PC-9 (cell line): Measurements from ENCODE around the gene SLC47A1. TPM values are rescaled to one million over a fixed set of nuclear protein-coding genes. Genes with fewer than 3 reads are reported as not detected.

Source experiments
- BruUV-seq: library from RNA; stranded (reverse); fragments of 400-500 nt; replicated peaks from 2 replicates; lab custom pipeline; 2021; lab: Mats Ljungman, UMichigan
- CTCF ChIA-PET: fragments of 300-600 bp; sonication (Branson Sonifier 250); formaldehyde crosslinking; loops from one replicate; lab custom pipeline; 2022; ENCODE audit warnings: antibody characterized with exemption; lab: Charles Lee
- POLR2A ChIA-PET: fragments of 300-600 bp; sonication (Branson Sonifier 250); formaldehyde crosslinking; loops from one replicate; lab custom pipeline; 2022; ENCODE audit warnings: antibody characterized with exemption; ENCODE audit not compliant: unreplicated experiment; lab: Charles Lee
- DNase-seq, 2 experiments: peaks; one replicate each; pipeline versions ENCODE4 v3.0.0 to v3.0.0-alpha.2; 2015 to 2022; ENCODE audit warnings: mixed read lengths in 1 of 2
- H2AFZ ChIP-seq: fragments of 200-600 bp; sonication (generic); 2 replicates; pipeline ENCODE4 v1.8.1; 2017; ENCODE audit warnings: antibody characterized with exemption
- H3F3A ChIP-seq: fragments of 200-600 bp; sonication (generic); 2 replicates; pipeline ENCODE4 v1.8.1; 2017; ENCODE audit warnings: antibody characterized with exemption, mild to moderate bottlenecking, low read depth; ENCODE audit not compliant: insufficient read depth
- H3K27ac ChIP-seq: fragments of 200-600 bp; sonication (generic); 2 replicates; pipeline ENCODE4 v1.6.1; 2016; ENCODE audit warnings: mixed run types
- H3K27me3 ChIP-seq: fragments of 200-600 bp; sonication (generic); 2 replicates; pipeline ENCODE4 v1.6.1; 2016; ENCODE audit warnings: low read depth, mixed run types; ENCODE audit not compliant: insufficient read depth
- H3K36me3 ChIP-seq: fragments of 200-600 bp; sonication (generic); 2 replicates; pipeline ENCODE4 v1.6.1; 2016; ENCODE audit warnings: low read depth, mixed run types
- H3K4me1 ChIP-seq: fragments of 200-600 bp; sonication (generic); replicated peaks from 2 replicates; pipeline ENCODE4 v1.6.1; 2016; ENCODE audit warnings: mixed run types; ENCODE audit not compliant: insufficient read depth
- H3K4me2 ChIP-seq: fragments of 200-600 bp; sonication (generic); 2 replicates; pipeline ENCODE4 v1.6.1; 2017; ENCODE audit warnings: mixed run types
- H3K4me3 ChIP-seq: fragments of 200-600 bp; sonication (generic); 2 replicates; pipeline ENCODE4 v1.6.1; 2016; ENCODE audit warnings: mixed run types
- H3K79me2 ChIP-seq: fragments of 200-600 bp; sonication (generic); 2 replicates; pipeline ENCODE4 v1.6.1; 2017; ENCODE audit warnings: low read depth, mixed run types
- H3K9me2 ChIP-seq: fragments of 200-600 bp; sonication (generic); 2 replicates; pipeline ENCODE4 v1.8.1; 2017; ENCODE audit warnings: mild to moderate bottlenecking; ENCODE audit not compliant: insufficient read depth
- H3K9me3 ChIP-seq: fragments of 200-600 bp; sonication (generic); 2 replicates; pipeline ENCODE4 v1.8.1; 2016; ENCODE audit warnings: low read depth; ENCODE audit not compliant: insufficient read depth
- H4K20me1 ChIP-seq: fragments of 200-600 bp; sonication (generic); 2 replicates; pipeline ENCODE4 v1.8.1; 2017; ENCODE audit not compliant: insufficient read depth
- CTCF ChIP-seq: fragments of 200-600 bp; sonication (generic); conservative IDR thresholded peaks from 2 replicates; pipeline ENCODE4 v1.6.1; 2017; ENCODE audit warnings: mixed run types, antibody characterized with exemption, mild to moderate bottlenecking, moderate library complexity
- EZH2 ChIP-seq: fragments of 200-600 bp; sonication (generic); IDR thresholded peaks from 2 replicates; pipeline ENCODE4 v1.8.0; 2017; ENCODE audit warnings: antibody characterized with exemption, low read depth
- intact Hi-C: fragments of 100-400 bp; cut with micrococcal nuclease; formaldehyde crosslinking; loops from one replicate; pipeline ENCODE4 v1.10.0; 2022; ENCODE audit not compliant: unreplicated experiment
- total RNA-seq: library from RNA; stranded (reverse); gene quantifications from 2 replicates; pipeline ENCODE4 v1.2.3, GENCODE V29; 2021

Gene SLC47A1
- total RNA-seq, 1 experiment from 2014 or later = 1.3 TPM

GRCh38 chr17:19554393-19554792 lies 20.7 kb downstream of the SLC47A1 start:
- intact Hi-C loops = no loop called here
- Histone ChIP-seq H4K20me1 (no peaks in the 10 kb centered on the region), H3K27me3 (no peaks in the 10 kb centered on the region), H3K4me3 (no peak overlapping the region), H3K27ac (no peak overlapping the region), H3K9me3 (no peaks in the 10 kb centered on the region), H3K4me1 (no peaks in the 10 kb centered on the region), H2AFZ (no peak overlapping the region), H3K4me2 (no peak overlapping the region), H3K36me3 (no peaks in the 10 kb centered on the region), H3F3A (no peaks in the 10 kb centered on the region), H3K79me2 (no peaks in the 10 kb centered on the region), H3K9me2 (no peaks in the 10 kb centered on the region)
- ChIA-PET POLR2A (no interaction called here), CTCF (no interaction called here)
- TF ChIP-seq CTCF (no peak), EZH2 (no peak)
- no peak for DNase-seq
- no TSS peak for BruUV-seq

- Histone ChIP-seq H3K4me2 (no peak overlapping the region), H3K36me3 (no peaks in the 10 kb centered on the region), H3K9me3 (no peaks in the 10 kb centered on the region), H3F3A (no peaks in the 10 kb centered on the region), H3K27me3 (no peaks in the 10 kb centered on the region), H3K9me2 (no peaks in the 10 kb centered on the region), H3K27ac (no peak overlapping the region), H3K4me1 (no peaks in the 10 kb centered on the region), H4K20me1 (no peaks in the 10 kb centered on the region), H3K4me3 (no peak overlapping the region), H2AFZ (no peak overlapping the region), H3K79me2 (no peaks in the 10 kb centered on the region)
- no peak for DNase-seq
- BruUV-seq = no TSS peak
- intact Hi-C loops = no loop called here
- POLR2A ChIA-PET = no interaction called here
- TF ChIP-seq EZH2 (no peak), CTCF (no peak)
- CTCF ChIA-PET = no interaction called here
Measured at GRCh38 chr17:19555746-19556145, 22.1 kb downstream of the SLC47A1 start.

- no peaks in the 10 kb centered on the region for H3K79me2 ChIP-seq
- intact Hi-C loops = no loop called here
- no peaks in the 10 kb centered on the region for H3K9me3 ChIP-seq
- H3F3A ChIP-seq = no peaks in the 10 kb centered on the region
- no peak overlapping the region for H2AFZ ChIP-seq
- ChIA-PET CTCF (interaction anchor here (0.6 kb wide), 1 partner anchor 208 kb away, joined by 3 read pairs; no protein-coding TSS in a partner anchor), POLR2A (no interaction called here)
- H3K27ac ChIP-seq = no peak overlapping the region
- BruUV-seq = no TSS peak
- no peaks in the 10 kb centered on the region for H3K9me2 ChIP-seq
- TF ChIP-seq CTCF = no peak
- TF ChIP-seq EZH2 = no peak
- H3K4me1 ChIP-seq = no peaks in the 10 kb centered on the region
- H3K4me3 ChIP-seq = no peak overlapping the region
- no peaks in the 10 kb centered on the region for H4K20me1 ChIP-seq
- H3K4me2 ChIP-seq = no peak overlapping the region
- H3K27me3 ChIP-seq = no peaks in the 10 kb centered on the region
- no peak for DNase-seq
- H3K36me3 ChIP-seq = no peaks in the 10 kb centered on the region
Measured at GRCh38 chr17:19558946-19559345, 25.3 kb downstream of the SLC47A1 start.
